ENCODE measurements around the gene RAB7A.

DNA sequence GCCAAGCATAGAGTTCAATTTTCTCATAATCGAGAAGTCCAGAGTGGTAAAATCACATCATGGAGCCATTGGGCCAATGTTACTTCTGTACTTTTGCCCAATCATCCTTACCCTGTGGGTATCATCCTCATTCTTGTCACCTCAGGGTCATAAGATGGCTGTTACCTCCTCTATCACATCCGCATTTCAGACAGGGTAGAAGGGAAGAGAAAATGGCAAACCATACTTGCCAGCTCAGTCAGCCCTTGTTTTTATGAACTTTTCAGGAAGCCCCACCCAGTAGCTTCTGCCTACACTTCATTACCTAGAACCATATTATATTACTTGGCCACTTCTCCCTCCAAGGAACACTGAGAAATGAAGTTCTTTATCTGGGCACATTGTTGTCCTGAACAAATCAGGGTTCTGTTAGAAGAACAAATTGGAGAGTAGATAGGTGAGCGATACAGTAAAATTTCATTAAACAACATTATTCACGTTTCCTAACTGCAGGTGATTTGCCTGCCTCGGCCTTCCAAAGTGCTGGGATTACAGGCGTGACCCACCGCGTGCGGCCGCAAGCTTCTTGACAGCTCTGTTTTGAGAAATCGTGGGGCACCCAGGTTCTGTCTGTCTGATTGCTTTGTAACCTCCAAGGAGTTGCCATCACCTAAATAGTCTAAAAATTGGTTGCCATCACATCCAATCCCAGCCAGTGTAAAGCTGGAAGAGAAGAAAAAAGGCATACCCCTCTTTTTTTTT is 40.8 kb upstream of the RAB7A start:
- TF ChIP-seq POLR2A (IDR thresholded peaks at IDR 0.05): no peak
- TF ChIP-seq, protein P1, sequence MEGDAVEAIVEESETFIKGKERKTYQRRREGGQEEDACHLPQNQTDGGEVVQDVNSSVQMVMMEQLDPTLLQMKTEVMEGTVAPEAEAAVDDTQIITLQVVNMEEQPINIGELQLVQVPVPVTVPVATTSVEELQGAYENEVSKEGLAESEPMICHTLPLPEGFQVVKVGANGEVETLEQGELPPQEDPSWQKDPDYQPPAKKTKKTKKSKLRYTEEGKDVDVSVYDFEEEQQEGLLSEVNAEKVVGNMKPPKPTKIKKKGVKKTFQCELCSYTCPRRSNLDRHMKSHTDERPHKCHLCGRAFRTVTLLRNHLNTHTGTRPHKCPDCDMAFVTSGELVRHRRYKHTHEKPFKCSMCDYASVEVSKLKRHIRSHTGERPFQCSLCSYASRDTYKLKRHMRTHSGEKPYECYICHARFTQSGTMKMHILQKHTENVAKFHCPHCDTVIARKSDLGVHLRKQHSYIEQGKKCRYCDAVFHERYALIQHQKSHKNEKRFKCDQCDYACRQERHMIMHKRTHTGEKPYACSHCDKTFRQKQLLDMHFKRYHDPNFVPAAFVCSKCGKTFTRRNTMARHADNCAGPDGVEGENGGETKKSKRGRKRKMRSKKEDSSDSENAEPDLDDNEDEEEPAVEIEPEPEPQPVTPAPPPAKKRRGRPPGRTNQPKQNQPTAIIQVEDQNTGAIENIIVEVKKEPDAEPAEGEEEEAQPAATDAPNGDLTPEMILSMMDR (IDR thresholded peaks at IDR 0.05): no peak
